Activated T-helper 2 cell treated with anti-CD3 and anti-CD28 coated beads, Interferon-gamma antibody, Interleukin-2, Interleukin-4, amounts not matched to agents 10 μg/mL and 5 μg/mL and 100 μg/mL, durations not matched to agents 14 hours and 24 hours and 36 hours (primary cell): ENCODE data around the gene PTPRN2. TPM values are rescaled to one million over a fixed set of nuclear protein-coding genes. Genes with fewer than 3 reads are reported as not detected.

Source experiments
- DNase-seq: peaks from one replicate; pipeline ENCODE4 v3.0.0; 2021; ENCODE audit warnings: low spot score
- H3K27ac Mint-ChIP-seq: one replicate; pipeline ENCODE4 v1.8.0; 2021; ENCODE audit warnings: mixed read lengths
- H3K27me3 Mint-ChIP-seq: one replicate; pipeline ENCODE4 v1.8.0; 2021; ENCODE audit warnings: low read depth, mixed read lengths
- H3K36me3 Mint-ChIP-seq: one replicate; pipeline ENCODE4 v1.8.0; 2021; ENCODE audit warnings: low read depth, mixed read lengths
- H3K4me1 Mint-ChIP-seq: one replicate; pipeline ENCODE4 v1.8.0; 2021; ENCODE audit warnings: low read depth, mixed read lengths
- H3K4me3 Mint-ChIP-seq: one replicate; pipeline ENCODE4 v1.8.0; 2021; ENCODE audit warnings: low read depth, mild to moderate bottlenecking, moderate library complexity, mixed read lengths
- H3K9me3 Mint-ChIP-seq: one replicate; pipeline ENCODE4 v1.8.0; 2021; ENCODE audit warnings: mixed read lengths
- intact Hi-C: fragments of 100-400 bp; cut with micrococcal nuclease; formaldehyde crosslinking; loops from one replicate; pipeline ENCODE4 v1.15.1; 2023
- total RNA-seq: library from RNA; stranded (reverse); gene quantifications from 2 replicates; pipeline ENCODE4 v1.2.3, GENCODE V29; 2022

The PTPRN2 gene
- total RNA-seq, 1 donor from 2014 or later = 1.3 TPM

- Mint-ChIP-seq H3K36me3 (no peaks in the 10 kb centered on the region), H3K27ac (no peak overlapping the region), H3K4me1 (no peaks in the 10 kb centered on the region), H3K9me3 (no peaks in the 10 kb centered on the region), H3K27me3 (no peaks in the 10 kb centered on the region), H3K4me3 (no peak overlapping the region)
- no peak for DNase-seq
- intact Hi-C loops = no loop called here
Observed at GRCh38 chr7:158549616-158550393, 37.8 kb downstream of the PTPRN2 start.

GRCh38 chr7:158549176-158549615 lies 38.4 kb downstream of the PTPRN2 start:
- intact Hi-C loops = no loop called here
- DNase-seq = no peak
- Mint-ChIP-seq H3K4me3 (no peak overlapping the region), H3K9me3 (no peaks in the 10 kb centered on the region), H3K36me3 (no peaks in the 10 kb centered on the region), H3K4me1 (no peaks in the 10 kb centered on the region), H3K27me3 (no peaks in the 10 kb centered on the region), H3K27ac (no peak overlapping the region)

GRCh38 chr7:158548726-158549125 lies 38.9 kb downstream of the PTPRN2 start:
- no peak overlapping the region for H3K27ac Mint-ChIP-seq
- no peaks in the 10 kb centered on the region for H3K27me3 Mint-ChIP-seq
- no peak for DNase-seq
- H3K4me1 Mint-ChIP-seq = no peaks in the 10 kb centered on the region
- intact Hi-C loops = no loop called here
- H3K9me3 Mint-ChIP-seq = no peaks in the 10 kb centered on the region
- H3K4me3 Mint-ChIP-seq = no peak overlapping the region
- no peaks in the 10 kb centered on the region for H3K36me3 Mint-ChIP-seq

GRCh38 chr7:158547817-158548216 lies 39.8 kb downstream of the PTPRN2 start:
- H3K4me1 Mint-ChIP-seq = no peaks in the 10 kb centered on the region
- intact Hi-C loops = no loop called here

GRCh38 chr7:158546626-158547025 lies 41.0 kb downstream of the PTPRN2 start:
- Mint-ChIP-seq H3K4me1 (no peaks in the 10 kb centered on the region), H3K36me3 (no peaks in the 10 kb centered on the region), H3K4me3 (no peak overlapping the region), H3K27me3 (no peaks in the 10 kb centered on the region), H3K27ac (no peak overlapping the region), H3K9me3 (no peaks in the 10 kb centered on the region)
- intact Hi-C loops = no loop called here
- DNase-seq = no peak

More at GRCh38 chr7:158547817-158548216, 39.8 kb downstream of the PTPRN2 start:
- Mint-ChIP-seq H3K9me3 (no peaks in the 10 kb centered on the region), H3K36me3 (no peaks in the 10 kb centered on the region), H3K27ac (no peak overlapping the region), H3K4me3 (no peak overlapping the region), H3K27me3 (no peaks in the 10 kb centered on the region)
- no peak for DNase-seq

- no peaks in the 10 kb centered on the region for H3K4me1 Mint-ChIP-seq
- intact Hi-C loops = no loop called here
- no peak overlapping the region for H3K4me3 Mint-ChIP-seq
- H3K36me3 Mint-ChIP-seq = no peaks in the 10 kb centered on the region
- DNase-seq = no peak
- no peaks in the 10 kb centered on the region for H3K9me3 Mint-ChIP-seq
- H3K27ac Mint-ChIP-seq = no peak overlapping the region
- H3K27me3 Mint-ChIP-seq = no peaks in the 10 kb centered on the region
Observed at GRCh38 chr7:158546214-158546613, 41.4 kb downstream of the PTPRN2 start.

GRCh38 chr7:158544708-158545107 lies 42.9 kb downstream of the PTPRN2 start:
- intact Hi-C loops = no loop called here
- no peaks in the 10 kb centered on the region for H3K36me3 Mint-ChIP-seq

GRCh38 chr7:158543840-158544239 lies 43.8 kb downstream of the PTPRN2 start:
- no peaks in the 10 kb centered on the region for H3K36me3 Mint-ChIP-seq
- no peaks in the 10 kb centered on the region for H3K27me3 Mint-ChIP-seq
- H3K9me3 Mint-ChIP-seq = no peaks in the 10 kb centered on the region
- no peaks in the 10 kb centered on the region for H3K4me1 Mint-ChIP-seq
- no peak overlapping the region for H3K27ac Mint-ChIP-seq
- H3K4me3 Mint-ChIP-seq = no peak overlapping the region
- intact Hi-C loops = no loop called here
- DNase-seq = no peak

More at GRCh38 chr7:158544708-158545107, 42.9 kb downstream of the PTPRN2 start:
- DNase-seq = no peak
- Mint-ChIP-seq H3K27ac (no peak overlapping the region), H3K4me3 (no peak overlapping the region), H3K9me3 (no peaks in the 10 kb centered on the region), H3K27me3 (no peaks in the 10 kb centered on the region), H3K4me1 (no peaks in the 10 kb centered on the region)

- Mint-ChIP-seq H3K27me3 (no peaks in the 10 kb centered on the region), H3K4me1 (no peaks in the 10 kb centered on the region), H3K36me3 (no peaks in the 10 kb centered on the region), H3K9me3 (no peaks in the 10 kb centered on the region), H3K4me3 (no peak overlapping the region), H3K27ac (no peak overlapping the region)
- no peak for DNase-seq
- intact Hi-C loops = no loop called here
Observed at GRCh38 chr7:158542651-158543566, 44.7 kb downstream of the PTPRN2 start.

- no peak for DNase-seq
- intact Hi-C loops = no loop called here
- Mint-ChIP-seq H3K4me3 (no peak overlapping the region), H3K36me3 (no peaks in the 10 kb centered on the region), H3K27me3 (no peaks in the 10 kb centered on the region), H3K9me3 (no peaks in the 10 kb centered on the region), H3K27ac (no peak overlapping the region), H3K4me1 (no peaks in the 10 kb centered on the region)
Observed at GRCh38 chr7:158541346-158542010, 46.1 kb downstream of the PTPRN2 start.

- Mint-ChIP-seq H3K4me1 (no peaks in the 10 kb centered on the region), H3K4me3 (no peak overlapping the region), H3K27me3 (no peaks in the 10 kb centered on the region), H3K27ac (no peak overlapping the region), H3K36me3 (no peaks in the 10 kb centered on the region), H3K9me3 (no peaks in the 10 kb centered on the region)
- intact Hi-C loops = no loop called here
- DNase-seq = no peak
Observed at GRCh38 chr7:158539711-158540146, 47.9 kb downstream of the PTPRN2 start.

- intact Hi-C loops = no loop called here
- Mint-ChIP-seq H3K27ac (no peak overlapping the region), H3K4me3 (no peak overlapping the region), H3K9me3 (no peaks in the 10 kb centered on the region), H3K27me3 (no peaks in the 10 kb centered on the region), H3K36me3 (no peaks in the 10 kb centered on the region), H3K4me1 (no peaks in the 10 kb centered on the region)
- DNase-seq = no peak
Observed at GRCh38 chr7:158538156-158538946, 49.3 kb downstream of the PTPRN2 start.
